Stimulated activated CD4-positive, alpha-beta T cell treated with anti-CD3 and anti-CD28 coated beads, TNF-alpha, amount 100 ng/mL, for 24 hours (primary cell): Measurements from ENCODE around the gene AUTS2.

Source experiments
- DNase-seq, 3 experiments: peaks; one replicate each; pipeline ENCODE4 v3.0.0-alpha.2; 2020; ENCODE audit warnings: low read depth in 3 of 3

Gene AUTS2

DNA sequence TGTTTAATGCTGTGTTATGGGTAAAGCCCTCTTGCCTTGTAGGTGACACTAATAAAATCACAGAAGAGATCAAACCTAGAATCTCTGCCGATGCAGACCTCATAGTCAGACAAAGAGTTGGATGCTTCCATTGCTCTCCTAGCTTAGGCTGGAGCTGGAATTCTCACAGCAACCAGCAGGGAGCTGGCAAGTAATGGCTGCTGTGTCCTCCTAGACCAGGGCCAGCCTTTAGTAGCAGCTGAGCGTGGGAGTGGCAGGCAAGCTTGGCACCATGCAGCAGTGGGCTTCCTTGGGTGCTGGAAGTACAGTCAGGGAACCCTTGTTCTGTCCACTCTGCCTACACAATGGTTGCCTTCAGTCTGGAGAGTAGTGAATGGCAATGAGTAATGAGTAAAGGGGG lies 935.3 kb downstream of the AUTS2 start:
- DNase-seq = no peak

DNA sequence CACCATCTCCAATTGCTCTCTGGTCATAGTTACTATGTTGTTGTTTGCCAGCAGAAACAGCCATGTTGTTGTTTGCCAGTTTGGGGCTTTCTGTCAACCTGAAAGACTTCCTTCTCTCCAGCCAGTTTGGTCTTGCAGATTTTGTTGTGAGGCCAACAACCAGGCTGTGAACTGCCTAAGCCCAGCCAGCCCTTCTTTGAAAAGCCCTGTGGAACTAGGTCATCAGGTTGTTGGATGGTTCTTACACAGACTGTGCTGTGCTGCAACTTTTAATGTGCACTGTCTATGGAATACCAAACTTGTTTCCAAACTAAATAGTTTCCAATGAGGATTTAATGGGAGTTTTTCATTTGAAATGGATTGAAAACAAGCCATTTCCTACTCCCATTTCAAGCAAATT lies 940.9 kb downstream of the AUTS2 start:
- no peak for DNase-seq

DNA sequence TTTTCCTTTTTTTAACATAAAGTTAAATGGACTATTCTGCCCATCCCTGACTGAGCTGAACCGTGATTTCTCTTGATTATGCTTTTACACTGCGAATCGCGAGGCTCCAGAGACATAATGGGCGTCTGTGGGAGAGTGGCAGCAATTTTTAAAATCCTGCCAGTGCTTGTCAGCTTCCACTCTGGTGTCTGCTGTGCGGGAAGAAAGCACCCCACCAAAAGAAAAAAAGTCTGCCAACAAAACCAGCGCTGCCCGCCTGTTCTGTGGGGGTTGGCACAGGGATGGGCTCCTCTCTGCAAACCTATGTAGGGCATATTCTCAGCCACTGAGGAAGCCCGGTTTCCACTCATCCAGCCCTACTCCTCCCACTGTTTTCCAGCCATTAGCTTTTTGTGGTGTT lies 941.3 kb downstream of the AUTS2 start:
- DNase-seq = no peak

DNA sequence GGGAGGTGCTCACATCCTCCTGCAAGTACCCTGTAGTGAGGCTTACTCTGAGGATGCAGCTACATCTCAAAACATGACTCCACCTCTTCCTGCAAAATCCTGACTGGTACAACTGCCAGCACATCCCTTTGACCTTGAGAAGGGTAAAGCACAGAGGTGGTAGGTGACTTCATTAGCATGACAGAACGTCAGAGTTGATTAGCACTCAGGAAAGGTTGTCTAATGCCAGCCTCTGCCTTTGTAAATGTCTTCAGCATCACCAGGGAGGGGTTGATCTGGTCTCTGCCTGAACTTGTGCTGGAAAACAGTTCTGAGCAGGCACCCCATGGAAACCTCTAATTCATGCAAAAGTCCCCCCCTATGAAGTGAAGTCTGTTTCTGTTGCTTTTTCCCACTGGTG lies 942.4 kb downstream of the AUTS2 start:
- DNase-seq = no peak

GRCh38 chr7:70542750-70543376 lies 944.6 kb downstream of the AUTS2 start:
- no peak for DNase-seq

GRCh38 chr7:70544016-70544415 lies 945.7 kb downstream of the AUTS2 start:
- DNase-seq = no peak

- no peak for DNase-seq
These were observed 946.9 kb downstream of the AUTS2 start for GRCh38 chr7:70545214-70545613.

GRCh38 chr7:70552141-70552540 lies 953.9 kb downstream of the AUTS2 start:
- DNase-seq = no peak

DNA sequence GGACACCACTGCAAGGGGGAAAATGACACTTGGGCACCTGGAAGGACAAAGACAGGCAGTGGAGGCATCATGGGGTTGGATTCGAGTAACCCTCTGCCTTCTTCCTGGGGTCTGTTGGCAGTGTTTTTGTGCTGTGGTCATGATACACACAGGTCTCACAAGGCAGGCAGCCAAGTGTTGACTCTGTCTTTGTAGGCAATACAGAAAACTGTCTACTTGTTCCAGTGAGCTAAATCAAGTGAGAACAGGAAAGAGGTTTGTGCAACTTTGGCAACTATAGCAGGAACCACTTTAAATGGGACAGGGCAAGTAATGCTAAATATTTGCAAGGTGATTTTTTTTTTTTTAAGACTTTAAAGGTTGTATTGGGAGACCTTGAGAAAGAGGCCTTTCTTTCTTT lies 955.1 kb downstream of the AUTS2 start:
- no peak for DNase-seq

GRCh38 chr7:70554646-70555045 lies 956.4 kb downstream of the AUTS2 start:
- no peak for DNase-seq

DNA sequence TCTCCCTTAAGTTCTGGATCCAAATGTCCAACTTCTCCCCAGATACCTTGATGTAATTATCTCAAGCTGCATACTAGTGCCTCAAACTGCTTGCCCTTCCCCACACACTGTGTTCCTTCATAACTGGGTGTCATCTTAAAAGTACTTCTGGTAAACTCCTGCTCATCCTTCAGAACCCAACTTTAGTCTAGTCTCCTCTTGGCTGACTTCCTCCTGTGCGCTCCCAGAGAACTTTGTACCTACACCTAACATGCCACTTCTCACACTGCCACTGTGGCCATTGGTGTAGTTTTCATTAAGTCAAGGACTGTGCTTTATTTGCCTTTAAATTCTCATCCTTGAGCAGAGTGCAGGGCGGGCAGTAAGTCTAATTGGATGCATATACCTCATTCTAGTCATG lies 958.5 kb downstream of the AUTS2 start:
- no peak for DNase-seq

DNA sequence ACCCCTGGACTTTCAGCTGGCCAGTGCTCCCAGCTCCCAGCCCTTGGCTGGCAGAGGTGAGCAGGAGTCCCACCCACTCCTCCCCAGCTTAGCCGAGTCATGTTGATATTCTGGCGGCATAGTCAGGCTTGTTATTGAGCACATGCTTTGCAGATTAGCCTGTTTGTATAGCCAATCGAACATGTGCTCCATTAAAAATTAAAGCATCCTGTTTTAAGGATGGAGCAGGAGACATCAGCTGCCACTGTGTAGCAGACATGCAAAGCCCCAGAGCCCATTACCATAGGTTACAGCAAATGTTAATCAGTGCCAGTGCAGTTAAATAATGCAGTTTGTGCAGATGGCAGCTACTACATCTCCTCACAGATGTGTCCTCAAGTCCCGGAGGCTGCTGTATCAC lies 959.1 kb downstream of the AUTS2 start:
- no peak for DNase-seq

- DNase-seq = no peak
These were observed 961.5 kb downstream of the AUTS2 start for GRCh38 chr7:70559815-70560214.

DNA sequence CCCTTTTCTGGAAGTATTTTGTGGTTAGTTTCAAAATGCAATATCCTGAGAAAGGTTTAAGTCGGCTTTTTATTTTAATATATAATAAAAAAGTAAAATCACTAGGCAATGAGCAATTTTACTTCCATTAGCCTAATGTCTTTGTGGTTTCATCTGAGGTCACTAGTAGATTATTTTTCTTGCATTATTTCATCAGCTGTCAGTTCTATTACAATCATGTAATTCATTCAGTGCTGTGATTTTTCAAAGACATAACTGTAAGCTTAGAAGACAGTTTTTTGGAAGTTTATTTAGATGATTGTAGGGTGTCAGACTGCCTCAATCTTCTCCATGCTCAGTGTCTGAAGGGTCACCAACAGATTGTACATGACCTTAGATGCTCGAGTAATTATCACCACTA lies 965.7 kb downstream of the AUTS2 start:
- no peak for DNase-seq

DNA sequence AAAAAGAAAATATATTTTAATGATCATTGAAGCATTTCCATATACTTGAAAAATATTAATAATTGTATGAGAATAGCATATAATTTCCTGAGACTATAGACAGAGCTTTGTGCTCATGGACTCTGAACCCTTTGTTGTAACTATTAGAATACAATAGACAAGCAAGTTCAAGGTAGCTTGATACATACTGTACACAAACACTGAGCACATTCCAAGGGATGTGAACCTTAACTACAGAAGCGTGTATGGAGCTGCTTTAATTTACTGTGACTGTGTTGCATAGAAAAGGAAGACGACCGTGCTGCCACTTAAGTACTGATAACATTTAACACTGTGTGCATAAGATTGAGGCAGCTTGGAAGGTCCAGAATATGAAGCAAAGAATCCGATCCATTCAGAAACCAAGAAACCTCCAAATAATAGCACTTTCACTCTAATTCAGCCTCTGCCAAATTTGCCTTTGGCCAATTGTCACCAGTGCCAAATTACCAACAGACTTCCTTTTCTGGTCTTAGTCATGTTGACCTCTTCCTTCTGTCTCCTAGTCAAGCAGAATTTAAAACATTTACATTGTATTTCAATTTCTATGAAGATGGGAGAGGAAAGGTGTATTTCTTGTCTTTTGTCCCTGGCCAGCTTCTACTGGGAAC lies 967.6 kb downstream of the AUTS2 start:
- no peak for DNase-seq

- no peak for DNase-seq
These were observed 968.4 kb downstream of the AUTS2 start for GRCh38 chr7:70566671-70567070.

DNA sequence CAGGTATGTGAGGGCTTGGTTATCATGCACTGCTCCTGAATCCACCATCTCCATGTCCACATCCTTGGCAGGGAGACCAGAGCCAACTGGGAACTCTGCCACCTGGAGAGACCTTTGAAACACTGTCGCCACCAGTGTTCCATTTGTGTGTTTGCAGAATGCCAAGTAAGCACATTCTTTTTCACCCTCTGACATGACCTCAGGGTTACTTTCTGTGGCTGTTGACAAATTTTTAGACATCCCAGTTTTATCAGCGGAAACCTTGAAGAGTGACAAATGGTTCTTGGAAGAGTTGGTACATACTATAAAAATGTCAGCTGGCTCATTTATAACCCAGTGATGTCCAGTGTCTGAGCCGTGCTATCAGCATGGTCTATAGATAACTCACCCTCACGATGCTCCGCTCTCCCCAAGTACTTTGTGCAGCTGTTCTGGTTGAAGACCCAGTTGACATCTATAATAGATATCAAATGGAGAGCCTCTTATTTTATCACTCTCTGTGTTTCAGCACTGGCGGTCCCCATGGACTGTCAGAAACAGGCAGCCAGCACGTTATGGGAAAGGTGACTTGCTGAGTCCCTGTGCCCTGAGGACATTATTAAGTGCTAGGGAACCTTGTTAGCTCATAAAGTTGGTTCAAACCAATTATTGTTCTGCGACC lies 970.5 kb downstream of the AUTS2 start:
- DNase-seq = no peak

- DNase-seq = no peak
These were observed 971.1 kb downstream of the AUTS2 start for GRCh38 chr7:70569335-70569819.

- no peak for DNase-seq
These were observed 971.8 kb downstream of the AUTS2 start for GRCh38 chr7:70570029-70570428.

DNA sequence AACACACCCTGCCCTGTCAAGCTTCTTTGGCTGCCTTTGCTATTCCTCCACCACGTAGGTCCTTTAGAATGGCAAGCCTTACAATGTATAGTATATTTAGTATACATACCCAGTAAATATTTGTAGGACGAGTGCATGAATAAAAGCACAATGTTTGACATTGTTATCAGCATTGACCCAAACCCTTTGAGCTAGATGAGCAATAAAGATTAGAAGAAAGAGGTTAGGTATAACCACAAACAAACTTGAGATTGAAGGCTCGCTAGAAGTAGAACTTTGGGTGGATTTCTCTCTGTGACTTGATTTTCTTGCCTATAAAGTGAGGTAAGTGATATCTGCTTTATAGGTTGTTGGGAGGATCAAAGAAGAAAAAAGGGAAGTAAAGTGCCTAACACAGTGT lies 972.7 kb downstream of the AUTS2 start:
- no peak for DNase-seq

DNA sequence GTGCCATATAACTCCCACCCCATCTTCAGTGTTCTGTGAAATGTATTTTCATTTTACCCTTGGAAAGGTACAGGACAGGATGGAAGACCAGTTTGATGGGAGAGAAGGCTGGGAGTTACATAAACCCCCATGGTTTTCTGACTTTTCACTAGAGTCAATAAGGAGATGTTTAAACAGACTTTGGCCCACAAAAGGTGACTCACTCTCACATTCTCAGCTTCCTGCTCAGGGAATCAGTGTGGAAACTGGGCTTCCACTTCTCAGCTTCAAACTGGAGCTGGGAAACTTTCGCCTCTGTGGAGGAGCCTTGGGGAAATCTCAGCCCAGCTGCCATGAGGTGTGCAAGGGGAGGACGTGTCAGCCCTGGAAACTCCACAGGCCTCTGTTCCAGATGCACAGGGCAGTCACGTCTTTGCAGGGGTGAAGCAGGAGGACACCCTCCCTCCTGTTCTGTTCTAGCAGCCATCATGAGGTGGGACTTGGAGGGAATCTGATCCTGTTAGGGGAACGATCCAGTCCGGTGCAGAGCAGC lies 973.2 kb downstream of the AUTS2 start:
- DNase-seq = no peak

DNA sequence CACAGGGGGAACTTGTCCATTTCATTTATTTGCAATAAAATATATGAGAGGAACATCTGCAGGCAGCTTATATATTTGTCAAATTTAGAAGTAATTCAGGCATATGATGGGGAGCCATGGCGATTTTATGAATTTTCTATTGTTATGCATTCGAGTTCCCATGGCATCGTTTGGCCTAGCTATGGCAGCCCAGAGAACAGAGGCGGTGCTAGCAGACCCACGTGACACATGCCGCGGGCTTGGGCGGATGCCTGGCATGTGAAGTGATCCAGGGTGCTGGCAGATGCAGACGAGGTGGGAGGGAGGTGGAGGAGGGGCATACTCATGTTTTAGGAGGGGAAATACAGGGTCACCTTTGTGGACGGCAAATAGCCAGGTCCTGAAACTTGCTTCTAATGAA lies 973.7 kb downstream of the AUTS2 start:
- DNase-seq = no peak

- no peak for DNase-seq
These were observed 974.3 kb downstream of the AUTS2 start for GRCh38 chr7:70572571-70572970.
